ENCODE data around the gene UBE4B.
"Not testable (repeated sequence)": the region's sequence is repeated elsewhere in the genome, so short reads cannot be mapped to it uniquely, and the experiment has no call there.

Gene UBE4B

GRCh38 chr1:10032590-10033358 lies at the start of gene UBE4B:
Gene UBE4B (plus strand): TSS chr1:10032958. CDS start chr1:10033671, 713 bp downstream.
- peak; percentile 97 to 98 for DNase-seq

GRCh38 chr1:9984253-9984652 lies 48.5 kb upstream of the UBE4B start:
- DNase-seq: no peak

- DNase-seq: no peak
Measured at GRCh38 chr1:9985001-9985400, 47.8 kb upstream of the UBE4B start.

- no peak for DNase-seq
Measured at GRCh38 chr1:9989773-9990172, 43.0 kb upstream of the UBE4B start.

- no peak for DNase-seq
Measured at GRCh38 chr1:9990944-9991343, 41.8 kb upstream of the UBE4B start.

GRCh38 chr1:9992910-9993309 lies 39.8 kb upstream of the UBE4B start:
- no peak for DNase-seq

GRCh38 chr1:9993561-9994075 lies 39.1 kb upstream of the UBE4B start:
- no peak for DNase-seq

GRCh38 chr1:9996624-9997582 lies 35.9 kb upstream of the UBE4B start, which contains the start of gene RBP7:
Gene RBP7 (plus strand): TSS chr1:9997228. CDS start chr1:9997259, 31 bp downstream.
- DNase-seq: no peak

- no peak for DNase-seq
Measured at GRCh38 chr1:10001016-10001665, 31.6 kb upstream of the UBE4B start.

- not testable (repeated sequence) for DNase-seq
Measured at GRCh38 chr1:10005248-10005647, 27.5 kb upstream of the UBE4B start.

- no peak for DNase-seq
Measured at GRCh38 chr1:10007169-10007568, 25.6 kb upstream of the UBE4B start.

GRCh38 chr1:10014016-10014415 lies 18.7 kb upstream of the UBE4B start:
- no peak for DNase-seq

- DNase-seq: no peak
Measured at GRCh38 chr1:10019561-10019960, 13.2 kb upstream of the UBE4B start.

- DNase-seq: no peak
Measured at GRCh38 chr1:10020086-10020485, 12.7 kb upstream of the UBE4B start.

GRCh38 chr1:10020678-10021077 lies 12.1 kb upstream of the UBE4B start:
- not testable (repeated sequence) for DNase-seq

- not testable (repeated sequence) for DNase-seq
Measured at GRCh38 chr1:10021992-10022391, 10.8 kb upstream of the UBE4B start.

GRCh38 chr1:10022656-10023055 lies 10.1 kb upstream of the UBE4B start:
- DNase-seq: no peak

- DNase-seq: no peak
Measured at GRCh38 chr1:10025354-10025753, 7.4 kb upstream of the UBE4B start.

GRCh38 chr1:10027027-10027426 lies 5.7 kb upstream of the UBE4B start:
- no peak for DNase-seq

GRCh38 chr1:10028956-10029500 lies 3.7 kb upstream of the UBE4B start:
- DNase-seq: not testable (repeated sequence)

- DNase-seq: no peak
Measured at GRCh38 chr1:10031461-10031860, 1.3 kb upstream of the UBE4B start.

- DNase-seq: no peak
Measured at GRCh38 chr1:10033359-10033845, 644 bp downstream of the UBE4B start.

All from activated CD4-positive, alpha-beta T cell treated with anti-CD3 and anti-CD28 coated beads for 4 hours (primary cell).